ENCODE results near the gene SHLD1. TPM values are rescaled to one million over a fixed set of nuclear protein-coding genes. Genes with fewer than 3 reads are reported as not detected.
A peak's percentile ranks its signal among the peaks of the same experiment; 100 is the strongest.

SHLD1 gene
- total and polyA plus RNA-seq, 5 donors, result 8.4 to 13.7 (median 12.6) TPM

GRCh38 chr20:5848711-5849505, 98.7 kb downstream of the SHLD1 start:
- WGBS, result 56% methylated on average over 11 of the region's 11 CpGs
- no peak overlapping the region for H3K27ac ChIP-seq (ENCODE audit: low read length)
- no peaks in the 10 kb centered on the region for H3K27me3 ChIP-seq (ENCODE audit: control insufficient read depth, insufficient read depth)
- no peak for DNase-seq
- H3K4me1 ChIP-seq (ENCODE audit: control insufficient read depth, insufficient read depth, low read length), result peaks cover 1% of the 10 kb centered on the region
- no peaks in the 10 kb centered on the region for H3K9me3 ChIP-seq (ENCODE audit: control insufficient read depth, low read length)
- peak; percentile 49 to 85 for ATAC-seq
- H3K4me3 ChIP-seq (ENCODE audit: low read length), result no peak overlapping the region
- intact Hi-C loops (cut with DNase I), result no loop called here

- no peaks in the 10 kb centered on the region for H3K4me1 ChIP-seq (ENCODE audit: control insufficient read depth, insufficient read depth, low read length)
- no peak for ATAC-seq
Measured at GRCh38 chr20:5855939-5856338, 105.7 kb downstream of the SHLD1 start.

GRCh38 chr20:5859608-5860007, 109.4 kb downstream of the SHLD1 start:
- 88% methylated on average over 5 of the region's 5 CpGs for WGBS

More at GRCh38 chr20:5855939-5856338, 105.7 kb downstream of the SHLD1 start:
- 73% methylated on average over 3 of the region's 3 CpGs for WGBS
- intact Hi-C loops (cut with DNase I), result no loop called here
- no peak overlapping the region for H3K27ac ChIP-seq (ENCODE audit: low read length)
- no peak for DNase-seq
- H3K27me3 ChIP-seq (ENCODE audit: control insufficient read depth, insufficient read depth), result no peaks in the 10 kb centered on the region
- H3K9me3 ChIP-seq (ENCODE audit: control insufficient read depth, low read length), result no peaks in the 10 kb centered on the region
- no peak overlapping the region for H3K4me3 ChIP-seq (ENCODE audit: low read length)

GRCh38 chr20:5862703-5863039, 112.5 kb downstream of the SHLD1 start:
- intact Hi-C loops (cut with DNase I), result no loop called here
- H3K27ac ChIP-seq (ENCODE audit: low read length), result peak overlapping the region; percentile 83
- H3K4me3 ChIP-seq (ENCODE audit: low read length), result no peak overlapping the region
- 27% methylated on average over 3 of the region's 3 CpGs for WGBS
- no peaks in the 10 kb centered on the region for H3K9me3 ChIP-seq (ENCODE audit: control insufficient read depth, low read length)
- DNase-seq, result no peak
- peaks cover 20% of the 10 kb centered on the region for H3K4me1 ChIP-seq (ENCODE audit: control insufficient read depth, insufficient read depth, low read length)
- peak; percentile 49 to 60 for ATAC-seq
- no peaks in the 10 kb centered on the region for H3K27me3 ChIP-seq (ENCODE audit: control insufficient read depth, insufficient read depth)

More at GRCh38 chr20:5859608-5860007, 109.4 kb downstream of the SHLD1 start:
- no peak for ATAC-seq
- H3K4me1 ChIP-seq (ENCODE audit: control insufficient read depth, insufficient read depth, low read length), result peaks cover 18% of the 10 kb centered on the region
- H3K27me3 ChIP-seq (ENCODE audit: control insufficient read depth, insufficient read depth), result no peaks in the 10 kb centered on the region
- no peak overlapping the region for H3K27ac ChIP-seq (ENCODE audit: low read length)
- no peak overlapping the region for H3K4me3 ChIP-seq (ENCODE audit: low read length)
- intact Hi-C loops (cut with DNase I), result no loop called here
- H3K9me3 ChIP-seq (ENCODE audit: control insufficient read depth, low read length), result no peaks in the 10 kb centered on the region
- no peak for DNase-seq

- no peaks in the 10 kb centered on the region for H3K27me3 ChIP-seq (ENCODE audit: control insufficient read depth, insufficient read depth)
- DNase-seq (peak in 2 of 3 donors; percentile 14 to 53), ATAC-seq (peak; percentile 47 to 69)
- H3K9me3 ChIP-seq (ENCODE audit: control insufficient read depth, low read length), result no peaks in the 10 kb centered on the region
- peak overlapping the region; percentile 83 for H3K27ac ChIP-seq (ENCODE audit: low read length)
- peaks cover 20% of the 10 kb centered on the region for H3K4me1 ChIP-seq (ENCODE audit: control insufficient read depth, insufficient read depth, low read length)
- intact Hi-C loops (cut with DNase I), result no loop called here
- 48% methylated on average over 12 of the region's 12 CpGs for WGBS
- H3K4me3 ChIP-seq (ENCODE audit: low read length), result no peak overlapping the region
Measured at GRCh38 chr20:5863040-5863833, 113.0 kb downstream of the SHLD1 start.

GRCh38 chr20:5864428-5864827, 114.2 kb downstream of the SHLD1 start:
- 68% methylated on average over 6 of the region's 6 CpGs for WGBS
- intact Hi-C loops (cut with DNase I), result no loop called here
- no peak for ATAC-seq
- no peak overlapping the region for H3K4me3 ChIP-seq (ENCODE audit: low read length)
- no peaks in the 10 kb centered on the region for H3K9me3 ChIP-seq (ENCODE audit: control insufficient read depth, low read length)
- H3K27ac ChIP-seq (ENCODE audit: low read length), result no peak overlapping the region
- no peak for DNase-seq
- no peaks in the 10 kb centered on the region for H3K27me3 ChIP-seq (ENCODE audit: control insufficient read depth, insufficient read depth)
- peaks cover 20% of the 10 kb centered on the region for H3K4me1 ChIP-seq (ENCODE audit: control insufficient read depth, insufficient read depth, low read length)

- peak overlapping the region; percentile 37 for H3K27ac ChIP-seq (ENCODE audit: low read length)
- no peaks in the 10 kb centered on the region for H3K9me3 ChIP-seq (ENCODE audit: control insufficient read depth, low read length)
- ATAC-seq, result no peak
- H3K4me1 ChIP-seq (ENCODE audit: control insufficient read depth, insufficient read depth, low read length), result peaks cover 20% of the 10 kb centered on the region
- DNase-seq, result no peak
- intact Hi-C loops (cut with DNase I), result no loop called here
- no peaks in the 10 kb centered on the region for H3K27me3 ChIP-seq (ENCODE audit: control insufficient read depth, insufficient read depth)
- WGBS, result 54% methylated on average over 10 of the region's 10 CpGs
- no peak overlapping the region for H3K4me3 ChIP-seq (ENCODE audit: low read length)
Measured at GRCh38 chr20:5864873-5865587, 114.8 kb downstream of the SHLD1 start.

GRCh38 chr20:5865604-5866003, 115.4 kb downstream of the SHLD1 start:
- Histone ChIP-seq H3K27me3 (ENCODE audit: control insufficient read depth, insufficient read depth) (no peaks in the 10 kb centered on the region), H3K4me3 (ENCODE audit: low read length) (no peak overlapping the region), H3K27ac (ENCODE audit: low read length) (no peak overlapping the region), H3K9me3 (ENCODE audit: control insufficient read depth, low read length) (no peaks in the 10 kb centered on the region), H3K4me1 (ENCODE audit: control insufficient read depth, insufficient read depth, low read length) (peaks cover 20% of the 10 kb centered on the region)
- intact Hi-C loops (cut with DNase I), result no loop called here
- DNase-seq (no peak), ATAC-seq (no peak)
- 99% methylated on average over 2 of the region's 2 CpGs for WGBS

- WGBS, result 73% methylated on average over 4 of the region's 4 CpGs
- ATAC-seq, result no peak
Measured at GRCh38 chr20:5870568-5870981, 120.4 kb downstream of the SHLD1 start.

GRCh38 chr20:5871459-5872410, 121.5 kb downstream of the SHLD1 start:
- Histone ChIP-seq H3K9me3 (ENCODE audit: control insufficient read depth, low read length) (no peaks in the 10 kb centered on the region), H3K27ac (ENCODE audit: low read length) (no peak overlapping the region), H3K4me3 (ENCODE audit: low read length) (no peak overlapping the region), H3K27me3 (ENCODE audit: control insufficient read depth, insufficient read depth) (no peaks in the 10 kb centered on the region), H3K4me1 (ENCODE audit: control insufficient read depth, insufficient read depth, low read length) (no peaks in the 10 kb centered on the region)
- no peak for DNase-seq
- WGBS, result 60% methylated on average over 6 of the region's 6 CpGs
- peak in 1 of 2 donors; percentile 35 for ATAC-seq
- intact Hi-C loops (cut with DNase I), result no loop called here

More at GRCh38 chr20:5870568-5870981, 120.4 kb downstream of the SHLD1 start:
- H3K4me3 ChIP-seq (ENCODE audit: low read length), result no peak overlapping the region
- no peaks in the 10 kb centered on the region for H3K9me3 ChIP-seq (ENCODE audit: control insufficient read depth, low read length)
- no peaks in the 10 kb centered on the region for H3K4me1 ChIP-seq (ENCODE audit: control insufficient read depth, insufficient read depth, low read length)
- H3K27ac ChIP-seq (ENCODE audit: low read length), result no peak overlapping the region
- no peak for DNase-seq
- intact Hi-C loops (cut with DNase I), result no loop called here
- H3K27me3 ChIP-seq (ENCODE audit: control insufficient read depth, insufficient read depth), result no peaks in the 10 kb centered on the region

Measured in right cardiac atrium (tissue), 5 donors.